Hematopoietic multipotent progenitor cell treated with erythropoietin and hydrocortisone succinate and interleukin-3 and kit ligand, for 6 days (in vitro differentiated cells): ENCODE results near the gene PARD3B.
"Not testable (repeated sequence)": the region's sequence is repeated elsewhere in the genome, so short reads cannot be mapped to it uniquely, and the experiment has no call there.

Experiments
- DNase-seq: peaks from one replicate; pipeline ENCODE4 v3.0.0-alpha.2; 2015

Gene PARD3B

GRCh38 chr2:205460217-205460616 is 914.9 kb downstream of the PARD3B start:
- DNase-seq = no peak

- no peak for DNase-seq
These were observed 915.9 kb downstream of the PARD3B start for GRCh38 chr2:205461169-205461568.

- no peak for DNase-seq
These were observed 916.7 kb downstream of the PARD3B start for GRCh38 chr2:205461678-205462665.

GRCh38 chr2:205462681-205463345 is 917.5 kb downstream of the PARD3B start:
- no peak for DNase-seq

- DNase-seq = no peak
These were observed 918.3 kb downstream of the PARD3B start for GRCh38 chr2:205463466-205464025.

- DNase-seq = no peak
These were observed 919.4 kb downstream of the PARD3B start for GRCh38 chr2:205464681-205465080.

- DNase-seq = no peak
These were observed 920.5 kb downstream of the PARD3B start for GRCh38 chr2:205465791-205466190.

- no peak for DNase-seq
These were observed 926.5 kb downstream of the PARD3B start for GRCh38 chr2:205471776-205472175.

GRCh38 chr2:205473791-205474190 is 928.5 kb downstream of the PARD3B start:
- no peak for DNase-seq

- no peak for DNase-seq
These were observed 929.6 kb downstream of the PARD3B start for GRCh38 chr2:205474741-205475415.

- DNase-seq = no peak
These were observed 930.1 kb downstream of the PARD3B start for GRCh38 chr2:205475416-205475768.

- DNase-seq = no peak
These were observed 931.9 kb downstream of the PARD3B start for GRCh38 chr2:205477016-205477705.

GRCh38 chr2:205481861-205482260 is 936.6 kb downstream of the PARD3B start:
- DNase-seq = no peak

- no peak for DNase-seq
These were observed 937.3 kb downstream of the PARD3B start for GRCh38 chr2:205482399-205483081.

GRCh38 chr2:205483095-205483494 is 937.8 kb downstream of the PARD3B start:
- no peak for DNase-seq

GRCh38 chr2:205484215-205484614 is 938.9 kb downstream of the PARD3B start:
- DNase-seq = no peak

GRCh38 chr2:205484764-205485163 is 939.5 kb downstream of the PARD3B start:
- no peak for DNase-seq

- not testable (repeated sequence) for DNase-seq
These were observed 948.3 kb downstream of the PARD3B start for GRCh38 chr2:205493528-205493927.

GRCh38 chr2:205494537-205495235 is 949.4 kb downstream of the PARD3B start:
- no peak for DNase-seq

GRCh38 chr2:205495819-205496218 is 950.5 kb downstream of the PARD3B start:
- no peak for DNase-seq

GRCh38 chr2:205496370-205496769 is 951.1 kb downstream of the PARD3B start:
- no peak for DNase-seq
